GM12891 (cell line): ENCODE data around the gene CLIP4.
"Not testable (repeated sequence)": the region's sequence is repeated elsewhere in the genome, so short reads cannot be mapped to it uniquely, and the experiment has no call there.

ENCODE experiments used
- DNase-seq: peaks from one replicate; pipeline ENCODE4 v3.0.0; 2011; ENCODE audit warnings: low spot score; ENCODE audit not compliant: insufficient read length
- FAIRE-seq: peaks from 2 replicates; lab custom pipeline; 2011; peaks lifted over from hg19 to GRCh38; lab: Jason Lieb, UNC
- PAX5 ChIP-seq: IDR thresholded peaks from 2 replicates; pipeline ENCODE4 v1.6.1; 2011; ENCODE audit warnings: low read length, moderate library complexity, mild to moderate bottlenecking; ENCODE audit not compliant: insufficient read depth, severe bottlenecking
- POLR2A ChIP-seq: IDR thresholded peaks from 2 replicates; pipeline ENCODE4 v1.6.1; 2011; ENCODE audit warnings: low read depth, low read length, control low read depth
- POLR2AphosphoS5 ChIP-seq: IDR thresholded peaks from 2 replicates; pipeline ENCODE4 v1.6.1; 2011; ENCODE audit warnings: low read depth, low read length, control low read depth
- POU2F2 ChIP-seq: IDR thresholded peaks from 2 replicates; pipeline ENCODE4 v1.6.1; 2011; ENCODE audit warnings: low read depth, mild to moderate bottlenecking, control low read depth, low read length, moderate library complexity
- SPI1 ChIP-seq: IDR thresholded peaks from 2 replicates; pipeline ENCODE4 v1.6.1; 2011; ENCODE audit warnings: low read depth, low read length, control low read depth
- TAF1 ChIP-seq: IDR thresholded peaks from 2 replicates; pipeline ENCODE4 v1.6.1; 2011; ENCODE audit warnings: low read depth, low read length, control low read depth

The CLIP4 gene

GRCh38 chr2:29100564-29100963, 14.7 kb upstream of the CLIP4 start:
- TF ChIP-seq TAF1 (no peak), PAX5 (no peak), POLR2AphosphoS5 (no peak), POLR2A (no peak), SPI1 (no peak), POU2F2 (no peak)
- DNase-seq = no peak

GRCh38 chr2:29104688-29105087, 10.5 kb upstream of the CLIP4 start:
- peak; percentile 33 for FAIRE-seq
- DNase-seq = no peak
- TF ChIP-seq POU2F2 = no peak
- TF ChIP-seq TAF1 = no peak
- TF ChIP-seq PAX5 = no peak
- no peak for TF ChIP-seq POLR2A
- no peak for TF ChIP-seq POLR2AphosphoS5
- no peak for TF ChIP-seq SPI1

More at GRCh38 chr2:29100564-29100963, 14.7 kb upstream of the CLIP4 start:
- no peak for FAIRE-seq

DNA sequence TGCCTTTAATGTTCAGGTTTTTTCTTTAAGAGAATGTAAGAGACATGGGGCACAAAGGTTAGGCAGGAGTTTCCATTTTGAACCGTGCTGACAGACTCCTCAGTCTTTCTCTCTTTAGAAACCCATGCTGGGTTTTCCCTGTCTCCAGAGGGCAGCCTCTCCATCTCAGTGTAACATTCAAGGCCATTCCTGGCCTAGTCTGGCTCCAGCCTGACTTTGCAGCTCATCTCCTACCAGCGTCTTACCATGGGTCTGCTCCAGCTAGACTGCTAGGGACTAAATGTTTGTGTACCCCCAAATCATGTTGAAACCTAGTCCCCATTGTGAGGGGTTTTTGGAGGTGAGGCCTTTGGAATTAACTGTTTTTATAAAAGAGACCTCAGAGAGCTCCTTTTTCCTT, 9.8 kb upstream of the CLIP4 start:
- FAIRE-seq (no peak), DNase-seq (no peak)
- TF ChIP-seq POLR2A = no peak
- no peak for TF ChIP-seq SPI1
- TF ChIP-seq TAF1 = no peak
- TF ChIP-seq POLR2AphosphoS5 = no peak
- no peak for TF ChIP-seq POU2F2
- no peak for TF ChIP-seq PAX5

GRCh38 chr2:29106256-29106655, 9.0 kb upstream of the CLIP4 start:
- TF ChIP-seq SPI1 (no peak), TAF1 (no peak)
- DNase-seq (no peak), FAIRE-seq (no peak)

DNA sequence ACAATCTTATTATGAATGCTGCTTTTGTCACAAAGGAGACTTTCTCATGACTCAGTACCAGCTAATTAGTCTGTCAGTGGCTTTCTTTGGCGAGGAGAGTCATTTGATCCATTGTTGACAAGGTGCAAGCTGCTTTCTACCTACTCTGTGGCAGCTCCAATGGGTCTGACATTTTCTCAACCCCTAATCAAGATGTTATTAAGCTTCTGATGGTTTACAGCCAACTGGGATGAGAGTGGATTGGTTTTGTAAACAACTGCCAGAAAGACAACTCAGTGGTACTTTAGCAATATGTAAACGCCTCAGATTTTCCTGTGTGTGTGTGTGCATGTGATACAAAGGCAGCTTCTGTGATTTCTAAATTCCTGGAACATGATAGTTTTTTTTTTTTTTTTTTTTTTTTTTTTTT, 8.2 kb upstream of the CLIP4 start:
- no peak for DNase-seq
- no peak for FAIRE-seq
- TF ChIP-seq POLR2A (no peak), POLR2AphosphoS5 (no peak), PAX5 (no peak), POU2F2 (no peak), SPI1 (no peak), TAF1 (no peak)

DNA sequence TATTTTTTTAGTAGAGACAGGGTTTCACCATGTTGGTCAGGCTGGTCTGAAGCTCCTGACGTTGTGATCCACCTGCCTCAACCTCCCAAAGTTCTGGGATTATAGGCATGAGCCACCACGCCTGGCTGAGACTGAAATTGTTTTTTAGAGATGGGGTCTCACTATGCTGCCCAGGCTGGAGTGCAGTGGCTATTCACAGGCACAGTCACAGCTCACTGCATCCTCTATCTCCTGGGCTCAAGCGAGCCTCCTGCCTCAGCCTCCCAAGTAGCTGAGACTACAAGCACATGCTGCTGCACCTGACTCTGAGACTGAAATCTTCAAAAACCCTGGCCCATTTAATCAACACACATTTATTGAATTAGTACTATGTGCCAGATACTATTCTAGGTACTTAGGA, 7.7 kb upstream of the CLIP4 start:
- DNase-seq, FAIRE-seq: not testable (repeated sequence)

DNA sequence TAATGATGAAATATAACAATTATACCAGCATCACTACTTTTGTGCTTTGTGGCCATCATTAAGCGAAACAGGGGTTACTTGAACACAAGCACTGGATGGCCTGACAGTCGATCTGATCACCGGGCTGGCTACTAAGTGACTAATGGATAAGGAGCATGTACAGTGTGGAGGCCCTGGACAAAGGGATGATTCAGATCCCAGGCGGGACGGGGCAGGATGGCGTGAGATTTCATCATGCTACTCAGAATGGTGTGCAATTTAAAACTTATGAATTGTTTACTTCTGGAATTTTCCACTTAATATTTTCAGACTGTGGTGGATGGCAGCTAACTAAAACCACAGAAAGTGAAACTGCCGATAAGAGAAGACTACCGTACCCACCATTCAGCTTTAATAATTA, 7.0 kb upstream of the CLIP4 start:
- TF ChIP-seq PAX5 (no peak), POLR2AphosphoS5 (no peak), POU2F2 (no peak), TAF1 (no peak), SPI1 (no peak), POLR2A (no peak)
- FAIRE-seq (no peak), DNase-seq (no peak)

GRCh38 chr2:29109246-29109645, 6.0 kb upstream of the CLIP4 start:
- FAIRE-seq (no peak), DNase-seq (no peak)
- TF ChIP-seq POU2F2 (no peak), PAX5 (no peak), POLR2AphosphoS5 (no peak), POLR2A (no peak), SPI1 (no peak), TAF1 (no peak)

GRCh38 chr2:29110916-29111535, 4.2 kb upstream of the CLIP4 start:
- no peak for DNase-seq
- FAIRE-seq = peak; percentile 63
- no peak for TF ChIP-seq PAX5

GRCh38 chr2:29112379-29112778, 2.8 kb upstream of the CLIP4 start:
- FAIRE-seq (no peak), DNase-seq (no peak)
- TF ChIP-seq POLR2A = no peak
- no peak for TF ChIP-seq SPI1
- TF ChIP-seq PAX5 = no peak
- TF ChIP-seq POLR2AphosphoS5 = no peak
- no peak for TF ChIP-seq POU2F2
- no peak for TF ChIP-seq TAF1

- FAIRE-seq (no peak), DNase-seq (no peak)
Measured at GRCh38 chr2:29113027-29113686, 2.1 kb upstream of the CLIP4 start.

More at GRCh38 chr2:29113027-29113686, 2.1 kb upstream of the CLIP4 start:
- TF ChIP-seq POU2F2 (no peak), POLR2A (no peak), TAF1 (no peak), PAX5 (no peak), POLR2AphosphoS5 (no peak), SPI1 (no peak)
